ENCODE results near the gene TTYH2.
"Not testable (repeated sequence)": the region's sequence is repeated elsewhere in the genome, so short reads cannot be mapped to it uniquely, and the experiment has no call there.

The TTYH2 gene

GRCh38 chr17:74212913-74213791 lies at the start of gene TTYH2:
TSS of gene TTYH2 (plus strand) at chr17:74213571. CDS start at chr17:74213588, 17 bp downstream.
- DNase-seq: peak; percentile 16

- no peak for DNase-seq
Measured at GRCh38 chr17:74163836-74164235, 49.5 kb upstream of the TTYH2 start.

GRCh38 chr17:74164446-74165045 lies 48.8 kb upstream of the TTYH2 start:
- DNase-seq: no peak

DNA sequence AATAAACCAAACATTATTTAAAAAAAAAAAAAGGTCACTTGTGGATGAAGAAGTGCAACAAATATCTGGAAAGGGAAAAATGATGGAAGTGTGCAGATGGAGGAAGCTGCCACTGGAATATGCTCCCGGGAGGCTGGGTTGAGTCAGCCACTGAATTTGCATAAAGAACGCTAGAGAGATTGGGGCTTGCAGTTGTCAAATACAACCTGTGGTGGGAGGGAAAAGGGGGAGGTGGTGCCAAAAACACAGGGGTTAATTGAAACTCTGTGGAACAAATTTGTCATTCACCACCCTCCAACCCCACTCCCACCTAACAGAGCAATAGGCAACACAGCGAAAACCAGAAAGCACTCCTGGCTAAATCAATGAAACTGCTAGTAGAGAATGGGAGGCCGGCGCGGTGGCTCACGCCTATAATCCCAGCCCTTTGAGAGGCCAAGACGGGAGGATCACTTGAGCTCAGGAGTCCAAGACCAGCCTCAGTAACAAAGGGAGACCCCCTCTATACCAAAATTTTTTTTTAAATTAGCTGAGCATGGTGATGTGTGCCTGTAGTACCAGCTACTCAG lies 47.5 kb upstream of the TTYH2 start:
- no peak for DNase-seq

GRCh38 chr17:74170924-74171323 lies 42.4 kb upstream of the TTYH2 start:
- DNase-seq: no peak

- DNase-seq: no peak
Measured at GRCh38 chr17:74172700-74173099, 40.7 kb upstream of the TTYH2 start.

GRCh38 chr17:74176546-74177001 lies 36.8 kb upstream of the TTYH2 start:
- DNase-seq: peak; percentile 56

DNA sequence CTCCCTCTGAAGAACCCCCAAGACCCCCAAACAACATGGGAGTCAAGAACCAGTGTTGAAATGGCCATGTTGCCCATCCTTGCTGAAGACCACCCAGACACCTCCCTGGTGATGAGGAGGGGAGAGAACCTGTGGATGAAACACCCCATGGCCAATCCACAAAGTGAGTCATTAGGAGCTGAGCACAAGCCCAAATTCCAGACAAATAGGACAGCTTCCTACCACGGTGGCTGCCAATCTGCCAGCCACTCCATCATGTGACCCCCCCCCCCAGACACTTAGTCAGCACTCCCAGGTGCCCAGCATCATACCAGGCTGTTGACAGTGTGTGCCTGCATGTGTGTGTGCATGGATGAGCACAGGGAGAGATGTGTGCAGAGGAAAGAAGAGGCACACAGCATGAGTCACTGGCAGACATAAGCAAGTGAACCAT lies 36.3 kb upstream of the TTYH2 start:
- no peak for DNase-seq

DNA sequence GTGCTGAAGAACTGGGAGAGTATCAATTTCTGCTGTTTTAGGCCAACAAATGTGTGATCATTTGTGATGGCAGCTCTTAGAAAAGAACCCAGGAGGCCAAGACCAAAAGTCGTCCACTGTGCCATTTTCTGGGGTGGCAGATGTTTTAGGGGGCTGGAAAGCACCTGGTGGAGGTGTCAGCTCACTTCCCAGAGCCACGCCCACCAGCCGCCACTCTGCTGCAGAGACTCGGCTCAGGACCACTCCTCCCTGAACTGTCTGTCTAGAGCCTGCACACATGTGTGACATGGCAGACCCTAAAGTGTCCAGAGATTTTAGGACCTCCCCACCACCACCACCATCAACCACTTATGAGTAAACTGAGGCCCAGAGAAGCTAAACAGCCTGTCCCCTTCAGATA lies 33.8 kb upstream of the TTYH2 start:
- DNase-seq: no peak

DNA sequence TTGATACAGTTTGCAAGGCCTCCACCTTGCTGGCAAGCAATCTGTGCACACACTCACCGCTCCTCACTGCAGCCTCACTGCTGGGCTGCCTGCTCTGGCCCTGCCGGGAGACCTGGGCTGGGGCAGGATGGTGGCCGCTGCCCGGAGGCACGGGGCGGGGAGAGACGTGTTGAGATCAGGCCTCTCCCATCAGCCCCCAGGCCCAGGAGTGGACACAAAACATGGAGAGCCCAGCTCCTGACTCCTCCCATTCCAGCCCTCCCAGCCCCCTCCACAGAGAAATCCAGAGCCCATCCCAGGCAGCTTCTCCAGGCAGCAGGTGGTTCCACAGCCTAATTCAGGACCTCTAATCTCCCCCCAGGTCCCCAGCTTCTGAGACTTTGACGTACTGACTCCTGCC lies 33.0 kb upstream of the TTYH2 start:
- no peak for DNase-seq

GRCh38 chr17:74181341-74181740 lies 32.0 kb upstream of the TTYH2 start:
- no peak for DNase-seq

GRCh38 chr17:74182041-74182723 lies 31.2 kb upstream of the TTYH2 start:
- DNase-seq: peak; percentile 89

GRCh38 chr17:74183411-74183810 lies 30.0 kb upstream of the TTYH2 start:
- DNase-seq: no peak

- peak; percentile 67 for DNase-seq
Measured at GRCh38 chr17:74185571-74186185, 27.7 kb upstream of the TTYH2 start.

DNA sequence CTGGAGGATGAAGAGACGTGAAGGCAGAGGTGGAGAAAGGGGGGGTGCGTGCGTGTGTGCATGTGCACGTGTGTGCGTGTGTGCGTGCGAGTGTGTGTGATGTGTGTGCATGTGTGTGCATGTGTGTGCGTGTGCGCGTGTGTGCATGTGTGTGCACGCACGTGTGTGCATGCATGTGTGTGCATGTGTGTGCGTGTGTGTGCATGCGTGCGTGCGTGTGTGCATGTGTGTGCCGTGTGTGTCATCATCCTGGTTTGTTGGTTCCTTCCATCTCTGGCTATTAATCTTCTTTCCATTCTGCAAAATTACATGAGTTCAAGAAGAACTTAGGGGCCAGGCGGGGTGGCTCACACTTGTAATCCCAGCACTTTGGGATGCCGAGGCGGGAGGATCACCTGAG lies 26.9 kb upstream of the TTYH2 start:
- DNase-seq: no peak

- DNase-seq: peak; percentile 73
Measured at GRCh38 chr17:74187761-74188160, 25.6 kb upstream of the TTYH2 start.

DNA sequence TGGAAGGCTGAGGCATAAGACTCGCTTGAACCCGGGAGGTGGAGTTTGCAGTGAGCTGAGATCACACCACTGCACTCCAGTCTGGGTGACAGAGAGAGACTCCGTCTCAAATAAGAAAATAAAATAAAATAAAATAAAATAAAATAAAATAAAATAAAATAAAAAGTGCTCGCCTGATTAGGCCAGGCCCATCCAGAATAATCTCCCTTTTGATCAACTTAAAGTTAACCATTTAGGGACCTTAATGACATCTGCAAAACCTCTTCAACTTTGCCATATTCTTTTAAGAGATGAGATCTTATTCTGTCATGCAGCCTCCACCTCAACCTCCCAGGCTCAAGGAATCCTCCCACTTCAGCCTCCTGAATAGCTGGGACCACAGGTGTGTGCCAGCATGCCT lies 24.7 kb upstream of the TTYH2 start:
- DNase-seq: not testable (repeated sequence)

GRCh38 chr17:74190154-74190553 lies 23.2 kb upstream of the TTYH2 start:
- peak; percentile 73 for DNase-seq

GRCh38 chr17:74190807-74191406 lies 22.5 kb upstream of the TTYH2 start:
- DNase-seq: no peak

GRCh38 chr17:74192950-74193781 lies 20.2 kb upstream of the TTYH2 start:
- DNase-seq: peak; percentile 86

DNA sequence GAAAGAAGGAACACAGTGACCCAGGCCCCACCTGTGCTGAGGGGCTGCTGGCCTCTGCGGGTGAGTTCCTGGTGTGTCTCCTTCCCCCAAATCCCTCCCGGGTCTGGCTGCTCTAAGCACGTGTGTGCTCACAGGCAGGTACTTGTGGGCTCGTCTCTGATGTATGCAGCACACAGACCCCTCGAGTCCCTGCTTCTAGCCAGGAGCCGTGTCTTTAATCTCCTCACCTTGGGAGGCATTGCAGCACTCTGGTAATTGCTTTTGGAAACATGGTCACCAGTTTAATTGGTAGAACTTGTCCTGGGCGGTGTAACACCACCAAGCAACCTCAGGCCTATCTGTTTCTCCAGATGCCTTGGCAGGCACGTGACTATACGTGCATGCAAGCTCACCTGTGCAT lies 18.7 kb upstream of the TTYH2 start:
- no peak for DNase-seq
